RWPE2 (cell line): ENCODE results near the gene USP2.
A peak's percentile ranks its signal among the peaks of the same experiment; 100 is the strongest.

ENCODE experiments used
- ATAC-seq: fragments of 200-7000 bp; cut with Tn5 transposase; 3 replicates; pipeline ENCODE4 v1.9.1; 2021; ENCODE audit warnings: low read depth
- DNase-seq: peaks from one replicate; pipeline ENCODE4 v3.0.0-alpha.2; 2020; ENCODE audit warnings: low spot score
- H3K27ac ChIP-seq: fragments of 450-650 bp; 2 replicates; pipeline ENCODE4 v1.5.1; 2017; ENCODE audit warnings: mild to moderate bottlenecking; ENCODE audit not compliant: poor library complexity, severe bottlenecking
- H3K27me3 ChIP-seq: fragments of 250-450 bp; sonication (Bioruptor Pico); 2 replicates; pipeline ENCODE4 v1.5.1; 2021; ENCODE audit warnings: mild to moderate bottlenecking, moderate library complexity; ENCODE audit not compliant: insufficient read depth, poor library complexity, severe bottlenecking
- H3K36me3 ChIP-seq: fragments of 250-450 bp; sonication (Bioruptor Pico); 2 replicates; pipeline ENCODE4 v1.5.1; 2020; ENCODE audit warnings: low read depth, mild to moderate bottlenecking, moderate library complexity
- H3K4me1 ChIP-seq: fragments of 250-450 bp; sonication (Bioruptor Pico); 2 replicates; pipeline ENCODE4 v1.5.1; 2021; ENCODE audit warnings: mild to moderate bottlenecking, moderate library complexity; ENCODE audit not compliant: insufficient read depth, poor library complexity, severe bottlenecking
- H3K4me3 ChIP-seq: fragments of 250-450 bp; sonication (Bioruptor Pico); 2 replicates; pipeline ENCODE4 v1.5.1; 2021; ENCODE audit warnings: mild to moderate bottlenecking, moderate library complexity; ENCODE audit not compliant: severe bottlenecking
- H3K9me3 ChIP-seq: fragments of 250-450 bp; sonication (Bioruptor Pico); 2 replicates; pipeline ENCODE4 v1.5.1; 2021; ENCODE audit warnings: mild to moderate bottlenecking, moderate library complexity; ENCODE audit not compliant: severe bottlenecking
- TF ChIP-seq, protein P1 (sequence below): fragments of 450-650 bp; IDR thresholded peaks from one replicate; pipeline ENCODE4 v1.5.1; 2017; ENCODE audit warnings: mild to moderate bottlenecking, moderate library complexity; ENCODE audit not compliant: poor library complexity, severe bottlenecking

Gene USP2

DNA sequence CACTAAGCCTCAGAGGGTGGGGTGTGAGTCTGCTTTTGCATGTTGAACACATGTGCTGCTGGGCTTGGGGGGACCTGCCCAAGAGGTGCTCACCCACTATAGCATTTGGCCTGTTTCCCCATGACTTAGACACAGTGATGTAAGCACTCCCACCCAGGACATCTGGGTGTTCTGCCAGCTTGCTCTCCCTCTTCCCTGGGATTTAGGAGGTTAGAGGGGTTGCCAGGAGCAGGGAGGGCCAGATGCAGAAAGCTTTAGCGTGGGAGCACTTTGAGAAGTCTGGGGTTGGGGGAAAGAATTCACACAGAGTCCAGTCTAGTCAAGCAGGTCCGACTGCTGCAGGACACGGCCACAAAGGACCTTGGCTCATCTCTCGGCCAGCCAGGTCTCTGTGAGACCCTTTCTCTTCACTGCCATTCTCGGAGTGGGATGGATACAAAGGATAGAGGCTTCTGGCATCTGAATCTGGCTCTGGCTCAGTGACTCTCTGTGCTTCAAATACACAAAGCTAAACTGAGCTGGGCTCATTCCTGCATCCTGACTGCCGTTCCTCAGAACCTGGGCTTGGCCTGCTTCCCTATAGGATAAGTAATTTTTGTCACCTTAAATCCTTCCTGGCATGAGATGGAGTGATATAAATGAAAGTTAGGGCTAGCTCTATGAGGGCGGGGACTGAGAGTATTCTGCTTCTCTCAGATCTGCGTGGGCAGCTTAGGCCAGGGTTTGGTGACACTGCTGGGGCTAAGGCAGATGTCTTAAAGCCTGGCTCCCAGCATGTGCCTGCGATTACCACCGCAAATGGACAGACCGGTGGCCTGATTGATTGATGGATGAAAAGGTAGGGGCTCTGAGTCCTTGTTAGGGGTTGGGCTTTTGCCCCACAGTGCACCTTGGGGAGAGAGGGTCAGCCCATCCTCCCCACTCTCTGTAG, 14.5 kb downstream of the USP2 start:
- DNase-seq (no peak), ATAC-seq (no peak)
- Histone ChIP-seq H3K4me1 (peaks cover 32% of the 10 kb centered on the region), H3K36me3 (no peaks in the 10 kb centered on the region), H3K4me3 (no peak overlapping the region), H3K27ac (peak overlapping the region; percentile 45), H3K9me3 (no peaks in the 10 kb centered on the region), H3K27me3 (no peaks in the 10 kb centered on the region)
- TF ChIP-seq, protein P1, sequence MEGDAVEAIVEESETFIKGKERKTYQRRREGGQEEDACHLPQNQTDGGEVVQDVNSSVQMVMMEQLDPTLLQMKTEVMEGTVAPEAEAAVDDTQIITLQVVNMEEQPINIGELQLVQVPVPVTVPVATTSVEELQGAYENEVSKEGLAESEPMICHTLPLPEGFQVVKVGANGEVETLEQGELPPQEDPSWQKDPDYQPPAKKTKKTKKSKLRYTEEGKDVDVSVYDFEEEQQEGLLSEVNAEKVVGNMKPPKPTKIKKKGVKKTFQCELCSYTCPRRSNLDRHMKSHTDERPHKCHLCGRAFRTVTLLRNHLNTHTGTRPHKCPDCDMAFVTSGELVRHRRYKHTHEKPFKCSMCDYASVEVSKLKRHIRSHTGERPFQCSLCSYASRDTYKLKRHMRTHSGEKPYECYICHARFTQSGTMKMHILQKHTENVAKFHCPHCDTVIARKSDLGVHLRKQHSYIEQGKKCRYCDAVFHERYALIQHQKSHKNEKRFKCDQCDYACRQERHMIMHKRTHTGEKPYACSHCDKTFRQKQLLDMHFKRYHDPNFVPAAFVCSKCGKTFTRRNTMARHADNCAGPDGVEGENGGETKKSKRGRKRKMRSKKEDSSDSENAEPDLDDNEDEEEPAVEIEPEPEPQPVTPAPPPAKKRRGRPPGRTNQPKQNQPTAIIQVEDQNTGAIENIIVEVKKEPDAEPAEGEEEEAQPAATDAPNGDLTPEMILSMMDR = no peak

- TF ChIP-seq, protein P1 = no peak
- H3K27ac ChIP-seq = no peak overlapping the region
- H3K4me3 ChIP-seq = no peak overlapping the region
- no peaks in the 10 kb centered on the region for H3K27me3 ChIP-seq
- ATAC-seq (no peak), DNase-seq (no peak)
- no peaks in the 10 kb centered on the region for H3K9me3 ChIP-seq
- H3K36me3 ChIP-seq = no peaks in the 10 kb centered on the region
- peaks cover 46% of the 10 kb centered on the region for H3K4me1 ChIP-seq
Observed at GRCh38 chr11:119365071-119365591, 16.4 kb downstream of the USP2 start.

DNA sequence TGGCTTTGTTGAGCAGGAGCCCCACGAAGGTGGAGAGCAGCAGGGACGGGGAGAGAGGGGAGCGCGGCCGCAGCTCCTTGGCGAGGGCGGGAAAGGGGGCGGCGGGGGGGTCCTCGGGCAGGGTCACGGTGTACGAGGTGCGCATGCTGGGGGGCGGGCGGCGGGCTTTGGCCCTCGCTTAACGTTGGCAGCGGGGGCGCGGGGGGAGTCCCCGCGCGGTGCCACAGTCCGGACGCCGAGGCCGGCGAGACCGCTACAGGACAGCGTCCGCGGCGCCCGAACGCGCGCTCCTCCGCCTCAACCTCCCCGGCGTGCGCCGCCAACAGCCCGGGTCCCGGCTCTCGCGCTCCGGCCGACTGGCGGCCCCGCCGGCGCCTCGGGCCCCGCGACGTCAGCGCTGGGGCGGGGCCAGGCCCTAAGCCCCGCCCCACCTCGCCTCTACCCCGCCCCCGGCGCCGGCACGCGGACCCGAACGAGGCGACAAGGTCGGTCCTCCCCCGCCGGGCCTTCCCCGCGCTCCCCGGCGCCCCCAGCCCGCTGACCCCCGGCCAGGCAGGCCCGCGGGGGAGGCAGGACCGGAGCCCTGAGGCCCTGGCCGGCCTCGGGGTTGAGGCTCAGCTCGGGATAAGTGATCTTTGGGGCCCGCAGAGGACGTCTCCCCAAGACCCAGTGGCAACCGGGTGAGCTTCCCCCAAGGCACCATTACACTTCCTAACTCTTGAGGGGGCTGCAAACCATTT, 17.5 kb downstream of the USP2 start:
- TF ChIP-seq, protein P1 = no peak
- ATAC-seq (no peak), DNase-seq (no peak)
- Histone ChIP-seq H3K9me3 (no peaks in the 10 kb centered on the region), H3K4me3 (peak overlapping the region; percentile 33), H3K27ac (no peak overlapping the region), H3K36me3 (0 out of 2 replicates have a peak, but pooled peaks cover under 1% of the 10 kb centered on the region), H3K27me3 (no peaks in the 10 kb centered on the region), H3K4me1 (peaks cover 48% of the 10 kb centered on the region)

DNA sequence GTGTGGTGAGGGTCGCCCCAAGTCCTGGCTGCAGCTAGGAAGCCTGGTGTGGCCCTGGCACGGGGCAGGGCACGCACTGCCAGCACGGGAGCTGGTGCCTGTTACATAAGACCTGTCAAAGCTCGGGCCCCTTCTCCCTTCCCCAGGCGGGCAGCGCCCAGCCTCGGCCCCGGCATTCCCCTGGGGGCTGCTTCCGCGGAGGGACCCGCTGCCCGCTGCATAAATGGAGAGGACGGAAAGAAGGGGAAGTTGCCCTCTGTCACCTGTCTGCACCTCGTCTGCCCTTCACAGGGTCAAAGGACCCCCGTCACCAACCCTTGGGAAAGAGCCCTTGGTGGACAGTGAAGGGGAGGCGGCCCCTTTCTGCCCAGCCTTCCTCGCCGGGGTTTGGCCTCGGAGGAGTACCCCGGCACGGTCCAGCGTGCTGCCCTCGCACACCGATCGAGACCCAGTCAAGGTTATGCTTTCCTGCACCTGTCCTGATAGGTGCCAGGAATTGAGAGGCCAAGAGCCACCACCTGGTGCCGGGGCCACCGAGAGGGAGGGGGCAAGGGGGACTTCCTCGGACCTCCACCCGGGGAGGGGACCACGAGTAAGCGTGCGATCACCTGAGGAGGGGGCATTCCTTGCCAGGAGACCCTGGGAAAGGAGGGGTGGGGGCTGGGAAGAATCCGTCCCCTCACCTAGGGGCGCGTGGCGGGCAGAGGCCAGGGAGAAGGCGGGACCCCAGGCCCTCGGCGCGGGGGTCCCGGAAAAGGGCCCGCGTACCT, 18.2 kb downstream of the USP2 start:
- no peak for ATAC-seq
- 0 out of 2 replicates have a peak, but pooled peaks cover 3% of the 10 kb centered on the region for H3K36me3 ChIP-seq
- H3K4me3 ChIP-seq = no peak overlapping the region
- H3K27me3 ChIP-seq = no peaks in the 10 kb centered on the region
- TF ChIP-seq, protein P1 = no peak
- H3K4me1 ChIP-seq = peaks cover 41% of the 10 kb centered on the region
- no peak for DNase-seq
- H3K27ac ChIP-seq = no peak overlapping the region
- no peaks in the 10 kb centered on the region for H3K9me3 ChIP-seq
